DOHH2 (cell line): Measurements from ENCODE around the gene DSCAML1.

Experiments used
- CTCF ChIP-seq: fragments of 200-600 bp; sonication (generic); IDR thresholded peaks from one replicate; pipeline ENCODE4 v1.5.1; 2014; ENCODE audit warnings: antibody characterized with exemption, mild to moderate bottlenecking, low read depth, low read length; ENCODE audit not compliant: poor library complexity, severe bottlenecking
- EZH2phosphoT487 ChIP-seq: fragments of 200-600 bp; sonication (generic); IDR thresholded peaks from 2 replicates; pipeline ENCODE4 v1.6.1; 2017; ENCODE audit warnings: borderline replicate concordance, mild to moderate bottlenecking, antibody characterized with exemption, low read length, moderate library complexity, mixed read lengths

GRCh38 chr11:117457835-117458234 is 339.2 kb downstream of the DSCAML1 start:
- TF ChIP-seq CTCF (no peak), EZH2phosphoT487 (no peak)
